HG03520 (cell line): ENCODE measurements around the gene DHX40.
"Not testable (repeated sequence)": the region's sequence is repeated elsewhere in the genome, so short reads cannot be mapped to it uniquely, and the experiment has no call there.

Experiments
- ATAC-seq: cut with Tn5 transposase; IDR thresholded peaks from one replicate; pipeline ENCODE4 v1.9.1; 2021; ENCODE audit warnings: mild to moderate bottlenecking, moderate library complexity; ENCODE audit not compliant: unreplicated experiment

The DHX40 gene

GRCh38 chr17:59550703-59551102 lies 14.7 kb upstream of the DHX40 start:
- ATAC-seq, result no peak

GRCh38 chr17:59558039-59558438 lies 7.4 kb upstream of the DHX40 start:
- ATAC-seq, result no peak

- ATAC-seq, result no peak
Measured at GRCh38 chr17:59558953-59559352, 6.5 kb upstream of the DHX40 start.

GRCh38 chr17:59561042-59561441 lies 4.4 kb upstream of the DHX40 start:
- ATAC-seq, result no peak

GRCh38 chr17:59565959-59566324 lies 532 bp downstream of the DHX40 start:
- ATAC-seq, result peak; percentile 55

GRCh38 chr17:59569151-59569550 lies 3.7 kb downstream of the DHX40 start:
- not testable (repeated sequence) for ATAC-seq

GRCh38 chr17:59572301-59572924 lies 7.0 kb downstream of the DHX40 start:
- ATAC-seq, result no peak

- ATAC-seq, result not testable (repeated sequence)
Measured at GRCh38 chr17:59584168-59584567, 18.8 kb downstream of the DHX40 start.

- ATAC-seq, result no peak
Measured at GRCh38 chr17:59600169-59600568, 34.8 kb downstream of the DHX40 start.

GRCh38 chr17:59601130-59601529 lies 35.7 kb downstream of the DHX40 start:
- ATAC-seq, result no peak

- no peak for ATAC-seq
Measured at GRCh38 chr17:59607061-59607460, 41.7 kb downstream of the DHX40 start.

GRCh38 chr17:59607817-59608403 lies 42.5 kb downstream of the DHX40 start:
- no peak for ATAC-seq

- ATAC-seq, result no peak
Measured at GRCh38 chr17:59611503-59611902, 46.1 kb downstream of the DHX40 start.

GRCh38 chr17:59616253-59616920 lies 51.0 kb downstream of the DHX40 start:
- no peak for ATAC-seq

GRCh38 chr17:59617156-59617732 lies 51.8 kb downstream of the DHX40 start:
- ATAC-seq, result no peak

GRCh38 chr17:59619035-59619297 lies 53.6 kb downstream of the DHX40 start:
- ATAC-seq, result no peak

- peak; percentile 64 for ATAC-seq
Measured at GRCh38 chr17:59619298-59620063, 54.1 kb downstream of the DHX40 start, which contains the start of gene CLTC. TSS of gene CLTC (plus strand) at chr17:59619895. CDS start at chr17:59620132, 237 bp downstream.

- no peak for ATAC-seq
Measured at GRCh38 chr17:59620064-59620359, 54.6 kb downstream of the DHX40 start.

- no peak for ATAC-seq
Measured at GRCh38 chr17:59620518-59621259, 55.3 kb downstream of the DHX40 start.

- no peak for ATAC-seq
Measured at GRCh38 chr17:59621771-59622170, 56.4 kb downstream of the DHX40 start.

- no peak for ATAC-seq
Measured at GRCh38 chr17:59623151-59623550, 57.7 kb downstream of the DHX40 start.
